Astrocyte (in vitro differentiated cells and primary cell): ENCODE measurements around the gene CXCL14. TPM values are rescaled to one million over a fixed set of nuclear protein-coding genes. Genes with fewer than 3 reads are reported as not detected.
"Not testable (repeated sequence)": the region's sequence is repeated elsewhere in the genome, so short reads cannot be mapped to it uniquely, and the experiment has no call there.

Experiments
- DNase-seq: peaks from one replicate; pipeline ENCODE4 v3.0.0-alpha.2; 2010; ENCODE audit warnings: low read depth
- FAIRE-seq: peaks from 2 replicates; lab custom pipeline; 2011; peaks lifted over from hg19 to GRCh38; lab: Jason Lieb, UNC
- H2AFZ ChIP-seq: 2 replicates; pipeline ENCODE4 v1.6.0; 2012; ENCODE audit warnings: low read depth, low read length, inconsistent platforms
- H3K27ac ChIP-seq: 2 replicates; pipeline ENCODE4 v1.5.1; 2011; ENCODE audit warnings: low read depth, low read length, inconsistent platforms
- H3K27me3 ChIP-seq: 2 replicates; pipeline ENCODE4 v1.6.0; 2011; ENCODE audit warnings: low read length, inconsistent platforms; ENCODE audit not compliant: insufficient read depth
- H3K36me3 ChIP-seq: 2 replicates; pipeline ENCODE4 v1.5.1; 2011; ENCODE audit warnings: low read length, inconsistent platforms; ENCODE audit not compliant: insufficient read depth
- H3K4me1 ChIP-seq: 2 replicates; pipeline ENCODE4 v1.5.1; 2011; ENCODE audit warnings: low read length, inconsistent platforms; ENCODE audit not compliant: insufficient read depth
- H3K4me2 ChIP-seq: 2 replicates; pipeline ENCODE4 v1.6.0; 2012; ENCODE audit warnings: low read length, inconsistent platforms
- H3K4me3 ChIP-seq: 2 replicates; pipeline ENCODE4 v1.5.1; 2011; ENCODE audit warnings: low read depth, mild to moderate bottlenecking, low read length, inconsistent platforms; ENCODE audit not compliant: insufficient read depth
- H3K79me2 ChIP-seq: 2 replicates; pipeline ENCODE4 v1.6.0; 2012; ENCODE audit warnings: mild to moderate bottlenecking, low read length, inconsistent platforms; ENCODE audit not compliant: insufficient read depth
- H3K9ac ChIP-seq: 2 replicates; pipeline ENCODE4 v1.6.0; 2012; ENCODE audit warnings: mild to moderate bottlenecking, low read length, inconsistent platforms
- H3K9me3 ChIP-seq: 2 replicates; pipeline ENCODE4 v1.5.1; 2012; ENCODE audit warnings: low read depth, mild to moderate bottlenecking, low read length, inconsistent platforms; ENCODE audit not compliant: insufficient read depth
- H4K20me1 ChIP-seq: 2 replicates; pipeline ENCODE4 v1.6.0; 2012; ENCODE audit warnings: low read length, inconsistent platforms; ENCODE audit not compliant: insufficient read depth
- H3K27ac Mint-ChIP-seq: one replicate; pipeline ENCODE4 v1.8.0; 2021; ENCODE audit warnings: mild to moderate bottlenecking, mixed read lengths; ENCODE audit not compliant: unreplicated experiment
- H3K27me3 Mint-ChIP-seq: one replicate; pipeline ENCODE4 v1.8.0; 2021; ENCODE audit warnings: low read depth, mixed read lengths; ENCODE audit not compliant: unreplicated experiment
- H3K36me3 Mint-ChIP-seq: one replicate; pipeline ENCODE4 v1.8.0; 2021; ENCODE audit warnings: low read depth, mixed read lengths; ENCODE audit not compliant: unreplicated experiment
- H3K4me1 Mint-ChIP-seq: one replicate; pipeline ENCODE4 v1.8.0; 2021; ENCODE audit warnings: low read depth, mixed read lengths; ENCODE audit not compliant: unreplicated experiment
- H3K4me3 Mint-ChIP-seq: one replicate; pipeline ENCODE4 v1.8.0; 2021; ENCODE audit warnings: mild to moderate bottlenecking, moderate library complexity, mixed read lengths; ENCODE audit not compliant: unreplicated experiment
- H3K9me3 Mint-ChIP-seq: one replicate; pipeline ENCODE4 v1.8.0; 2021; ENCODE audit warnings: mild to moderate bottlenecking, mixed read lengths; ENCODE audit not compliant: unreplicated experiment
- CTCF ChIP-seq: IDR thresholded peaks from 2 replicates; pipeline ENCODE4 v1.5.1; 2011; ENCODE audit warnings: low read depth, mild to moderate bottlenecking, inconsistent platforms, low read length, moderate library complexity; ENCODE audit not compliant: insufficient read depth
- EZH2 ChIP-seq: IDR thresholded peaks from 2 replicates; pipeline ENCODE4 v1.6.1; 2012; ENCODE audit warnings: mild to moderate bottlenecking, low read length, inconsistent platforms; ENCODE audit not compliant: insufficient read depth
- total RNA-seq: library from RNA; stranded (reverse); gene quantifications from 2 replicates; pipeline ENCODE4 v1.2.1, GENCODE V29; 2021

The CXCL14 gene
- total RNA-seq, 1 donor from 2014 or later = 1.0 TPM

- H3K27me3 ChIP-seq = peaks cover 78% of the 10 kb centered on the region
- H3K9me3 Mint-ChIP-seq = peaks cover 24% of the 10 kb centered on the region
- H2AFZ ChIP-seq = peak overlapping the region; percentile 34
- H3K4me2 ChIP-seq = peak overlapping the region; percentile 15
- H3K4me3 Mint-ChIP-seq = no peak overlapping the region
- no peak overlapping the region for H3K27ac Mint-ChIP-seq
- no peaks in the 10 kb centered on the region for H3K79me2 ChIP-seq
- no peak overlapping the region for H3K4me3 ChIP-seq
- H4K20me1 ChIP-seq = no peaks in the 10 kb centered on the region
- no peak overlapping the region for H3K9ac ChIP-seq
- no peak overlapping the region for H3K27ac ChIP-seq
- peaks cover 87% of the 10 kb centered on the region for H3K27me3 Mint-ChIP-seq
- H3K36me3 Mint-ChIP-seq = peaks cover 3% of the 10 kb centered on the region
- H3K9me3 ChIP-seq = peaks cover 3% of the 10 kb centered on the region
- no peak for DNase-seq
- TF ChIP-seq CTCF = no peak
- peak; percentile 68 for TF ChIP-seq EZH2
- H3K4me1 Mint-ChIP-seq = no peaks in the 10 kb centered on the region
- no peak for FAIRE-seq
- no peaks in the 10 kb centered on the region for H3K36me3 ChIP-seq
- H3K4me1 ChIP-seq = no peaks in the 10 kb centered on the region
Observed at GRCh38 chr5:135534609-135535419, 44.0 kb downstream of the CXCL14 start.

GRCh38 chr5:135533794-135534193 is 45.0 kb downstream of the CXCL14 start:
- Mint-ChIP-seq H3K9me3 (peaks cover 22% of the 10 kb centered on the region), H3K27ac (no peak overlapping the region), H3K4me3 (no peak overlapping the region), H3K27me3 (peaks cover 87% of the 10 kb centered on the region), H3K4me1 (no peaks in the 10 kb centered on the region), H3K36me3 (peaks cover under 1% of the 10 kb centered on the region)
- Histone ChIP-seq H3K4me3 (no peak overlapping the region), H3K79me2 (no peaks in the 10 kb centered on the region), H3K36me3 (no peaks in the 10 kb centered on the region), H4K20me1 (no peaks in the 10 kb centered on the region), H3K9me3 (peaks cover 3% of the 10 kb centered on the region), H3K4me2 (no peak overlapping the region), H2AFZ (no peak overlapping the region), H3K27me3 (peaks cover 78% of the 10 kb centered on the region), H3K9ac (no peak overlapping the region), H3K27ac (no peak overlapping the region), H3K4me1 (no peaks in the 10 kb centered on the region)
- DNase-seq (no peak), FAIRE-seq (no peak)
- TF ChIP-seq EZH2 = no peak
- no peak for TF ChIP-seq CTCF

- Mint-ChIP-seq H3K4me3 (no peak overlapping the region), H3K9me3 (peaks cover 18% of the 10 kb centered on the region), H3K36me3 (no peaks in the 10 kb centered on the region), H3K4me1 (no peaks in the 10 kb centered on the region), H3K27me3 (peaks cover 85% of the 10 kb centered on the region), H3K27ac (no peak overlapping the region)
- H3K4me3 ChIP-seq = no peak overlapping the region
- H2AFZ ChIP-seq = no peak overlapping the region
- no peak overlapping the region for H3K9ac ChIP-seq
- no peaks in the 10 kb centered on the region for H3K79me2 ChIP-seq
- H3K36me3 ChIP-seq = no peaks in the 10 kb centered on the region
- no peaks in the 10 kb centered on the region for H4K20me1 ChIP-seq
- no peak for FAIRE-seq
- H3K4me1 ChIP-seq = no peaks in the 10 kb centered on the region
- no peak overlapping the region for H3K4me2 ChIP-seq
- H3K27ac ChIP-seq = no peak overlapping the region
- TF ChIP-seq EZH2 (no peak), CTCF (no peak)
- no peak for DNase-seq
- H3K9me3 ChIP-seq = peaks cover 3% of the 10 kb centered on the region
- peaks cover 75% of the 10 kb centered on the region for H3K27me3 ChIP-seq
Observed at GRCh38 chr5:135533334-135533733, 45.5 kb downstream of the CXCL14 start.

GRCh38 chr5:135529576-135529975 is 49.2 kb downstream of the CXCL14 start:
- not testable (repeated sequence) for H3K4me2 ChIP-seq, H3K79me2 ChIP-seq, H3K36me3 ChIP-seq, H2AFZ ChIP-seq, H3K27ac ChIP-seq, H3K4me3 Mint-ChIP-seq, H3K27ac Mint-ChIP-seq, H3K4me1 Mint-ChIP-seq, H3K4me3 ChIP-seq, H3K4me1 ChIP-seq, H3K36me3 Mint-ChIP-seq, FAIRE-seq, H3K9me3 ChIP-seq, DNase-seq, H4K20me1 ChIP-seq, H3K9ac ChIP-seq
- peaks cover 11% of the 10 kb centered on the region for H3K9me3 Mint-ChIP-seq
- H3K27me3 Mint-ChIP-seq = peaks cover 94% of the 10 kb centered on the region
- peaks cover 60% of the 10 kb centered on the region for H3K27me3 ChIP-seq
